HG03439 (cell line): ENCODE data around the gene CIB4.
"Not testable (repeated sequence)": the region's sequence is repeated elsewhere in the genome, so short reads cannot be mapped to it uniquely, and the experiment has no call there.

Experiments used
- ATAC-seq: cut with Tn5 transposase; IDR thresholded peaks from one replicate; pipeline ENCODE4 v1.9.1; 2021; ENCODE audit warnings: mild to moderate bottlenecking, moderate library complexity; ENCODE audit not compliant: unreplicated experiment

CIB4 gene

DNA sequence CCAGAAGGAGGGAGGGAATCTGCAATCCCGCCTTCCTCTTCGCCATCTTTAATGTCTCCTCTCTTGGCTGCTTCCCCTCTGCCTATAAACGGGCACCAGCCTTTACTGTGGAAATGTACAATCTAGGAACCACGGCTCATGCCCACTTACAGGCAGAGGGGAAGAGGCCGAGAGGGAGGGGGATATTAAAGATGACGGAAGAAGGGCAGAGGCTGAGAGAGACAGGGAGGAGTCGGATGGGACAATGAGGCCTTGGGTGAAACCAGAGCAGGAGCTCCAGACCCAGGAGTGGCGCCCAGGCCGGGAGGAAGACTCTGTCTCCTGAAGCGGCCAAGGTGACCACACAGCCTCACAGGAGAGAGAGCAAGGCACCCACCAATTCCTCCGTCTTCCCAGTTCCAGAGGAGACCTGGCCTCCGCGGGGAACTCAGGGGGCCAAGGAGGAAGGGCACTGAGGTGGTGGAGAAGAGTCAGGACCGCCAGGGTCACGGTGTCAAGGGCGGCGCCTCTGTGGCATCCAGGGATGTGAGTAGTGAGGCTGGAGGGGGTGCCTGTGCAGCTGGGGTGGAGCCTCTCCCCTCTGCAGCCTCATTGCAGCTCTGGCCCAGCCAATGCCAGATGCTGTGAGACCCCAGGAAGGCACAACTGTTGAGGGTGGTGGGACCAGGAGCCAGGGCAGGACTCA lies 67.8 kb downstream of the CIB4 start:
- no peak for ATAC-seq

DNA sequence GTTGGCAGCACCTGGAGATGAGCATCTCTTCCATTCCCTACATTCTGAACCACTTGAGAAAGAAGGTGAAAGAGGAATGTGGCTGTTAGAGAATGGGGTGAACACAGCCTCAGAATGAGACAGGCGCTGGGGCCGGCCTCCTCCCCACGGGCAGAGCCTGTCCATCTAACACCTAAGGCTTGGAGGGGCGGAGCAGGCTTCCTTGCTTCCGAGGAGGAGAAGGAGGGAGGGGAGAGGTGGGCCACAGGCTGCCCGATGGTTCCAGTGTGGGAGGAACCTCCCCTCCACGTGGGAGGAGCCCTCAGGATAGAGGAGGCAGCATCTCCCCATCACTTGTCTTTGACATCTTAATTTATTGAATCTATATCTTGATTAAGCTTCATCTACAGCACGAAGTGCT lies 68.6 kb downstream of the CIB4 start:
- ATAC-seq, result no peak

DNA sequence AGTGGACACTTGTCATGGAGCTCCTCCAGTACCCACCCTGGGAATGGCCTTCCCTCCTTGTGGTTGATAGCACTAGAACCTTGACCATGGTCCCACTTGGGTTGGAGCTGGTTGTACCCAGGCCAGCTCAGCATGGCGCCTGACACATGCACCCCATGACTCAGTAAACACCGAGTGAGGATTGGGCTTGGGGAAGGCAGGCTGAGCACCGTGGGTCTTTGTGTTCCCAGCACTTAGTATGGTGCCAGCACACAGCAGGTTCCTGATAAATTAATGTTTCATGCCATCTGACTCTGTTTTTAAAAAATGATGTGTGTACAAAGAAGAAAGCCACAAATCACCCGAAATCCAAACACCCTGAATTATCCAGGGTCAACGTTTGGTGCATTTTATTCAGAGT lies 69.8 kb downstream of the CIB4 start:
- ATAC-seq, result no peak

DNA sequence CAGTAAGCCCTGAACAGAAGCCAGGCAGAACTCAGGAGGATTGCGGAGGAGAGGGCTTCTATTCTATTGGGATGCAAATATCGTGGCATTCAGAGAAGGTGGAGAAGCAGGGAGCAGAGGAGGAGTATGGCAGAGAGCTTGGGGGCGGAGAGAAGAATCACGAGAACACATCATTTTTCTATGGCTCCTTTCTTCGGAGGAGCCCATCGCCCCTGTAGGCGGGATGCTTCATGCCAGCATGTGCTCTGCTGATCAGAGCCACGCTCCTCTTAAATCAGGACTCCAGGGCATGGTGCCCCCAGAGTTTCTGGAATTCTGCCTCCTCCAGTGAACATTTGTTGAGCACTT lies 71.1 kb downstream of the CIB4 start:
- ATAC-seq, result no peak

DNA sequence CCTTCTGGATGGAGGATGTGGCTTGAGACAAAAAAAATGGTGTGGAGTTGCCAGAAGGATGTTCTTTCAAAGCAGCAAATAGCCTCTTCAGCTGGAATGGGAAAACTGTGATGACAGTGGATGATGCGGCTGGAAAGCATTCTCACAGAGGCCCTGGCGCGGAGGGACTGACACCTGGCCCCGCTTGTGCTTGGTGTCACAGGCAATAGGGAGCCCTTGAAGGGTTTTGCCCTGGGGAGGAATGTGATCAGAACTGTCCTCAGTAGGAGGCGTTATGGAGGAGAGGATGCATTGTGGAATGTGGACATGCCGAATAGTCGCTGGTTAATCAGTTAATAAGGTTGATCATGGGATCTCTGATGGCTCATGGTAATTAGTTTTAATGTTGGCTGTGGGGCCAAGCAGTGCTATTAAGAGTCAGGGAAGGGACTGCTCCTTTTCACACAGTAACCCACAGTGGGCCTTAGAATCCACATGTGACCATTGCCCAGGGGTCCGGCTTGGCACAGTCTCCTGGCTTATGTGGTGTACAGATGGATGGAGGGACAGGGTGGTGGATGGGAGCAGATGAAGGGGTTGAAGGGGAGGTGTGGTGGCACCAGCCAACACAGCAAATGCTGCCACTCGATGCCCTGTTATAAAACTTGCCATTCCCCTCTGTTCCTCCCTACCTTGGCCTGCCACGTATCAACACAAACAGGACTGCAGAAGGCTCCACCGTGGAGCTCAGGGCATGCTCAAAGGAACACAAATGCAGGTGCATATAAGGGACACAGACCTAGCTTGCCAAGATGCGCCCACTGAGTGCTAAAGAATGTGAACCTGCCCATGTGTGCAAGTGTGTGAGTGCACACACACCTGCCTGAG lies 71.7 kb downstream of the CIB4 start:
- ATAC-seq, result no peak

DNA sequence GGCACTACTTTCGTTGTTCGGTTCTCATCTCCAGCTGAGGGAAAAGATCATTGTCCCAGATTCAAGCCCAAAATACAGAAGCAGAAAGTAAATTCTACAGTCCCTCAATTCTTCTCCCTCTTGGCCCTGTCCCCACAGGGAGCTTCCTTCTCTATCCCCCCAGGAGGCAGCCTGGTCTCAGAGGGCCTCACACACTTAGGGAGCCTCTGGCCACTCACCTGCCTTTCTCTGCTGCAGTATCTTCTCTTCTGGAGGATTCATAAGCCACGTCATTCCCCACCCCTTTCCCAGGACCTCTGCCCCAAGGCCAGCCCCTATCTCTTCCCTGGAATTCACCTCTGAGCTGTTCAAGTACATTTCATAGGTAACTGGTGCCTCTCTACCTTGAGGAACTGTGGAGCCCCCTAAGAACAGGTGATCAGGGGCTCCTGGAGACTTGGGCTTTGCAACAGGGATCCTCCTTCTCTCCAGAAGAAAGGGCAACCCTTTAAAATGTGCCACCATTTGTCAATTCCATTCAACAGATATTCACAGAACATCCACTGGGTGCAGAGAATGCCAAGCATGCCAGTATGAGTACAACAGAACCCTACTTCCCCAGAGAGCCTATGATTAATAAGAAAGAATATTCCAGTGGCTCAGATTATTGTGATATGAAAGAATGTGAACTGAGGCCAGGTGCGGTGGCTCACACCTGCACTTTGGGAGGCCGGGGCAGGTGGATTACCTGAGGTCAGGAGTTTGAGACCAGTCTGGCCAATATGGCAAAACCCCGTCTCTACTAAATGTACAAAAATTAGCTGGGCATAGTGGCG lies 72.9 kb downstream of the CIB4 start:
- no peak for ATAC-seq

DNA sequence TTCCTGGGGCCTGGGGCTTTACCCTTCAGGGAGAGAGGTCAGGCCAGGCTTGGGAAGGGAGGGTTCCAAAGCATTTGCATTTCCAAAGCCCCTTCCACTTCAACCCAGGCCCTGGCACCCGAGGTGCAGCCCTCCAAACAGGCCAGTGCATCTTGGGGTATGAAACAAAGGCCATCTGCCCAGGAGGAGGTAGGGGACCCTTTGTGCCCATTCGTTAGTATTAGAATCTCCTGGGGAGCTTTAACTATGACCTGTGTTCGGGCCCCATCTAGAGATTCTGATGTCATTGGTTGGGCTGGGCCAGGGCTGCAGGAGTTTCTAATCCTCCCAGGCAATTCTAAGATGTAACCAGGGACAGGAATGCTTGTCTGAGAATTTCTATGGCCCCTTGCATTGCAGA lies 73.6 kb downstream of the CIB4 start:
- ATAC-seq, result no peak

DNA sequence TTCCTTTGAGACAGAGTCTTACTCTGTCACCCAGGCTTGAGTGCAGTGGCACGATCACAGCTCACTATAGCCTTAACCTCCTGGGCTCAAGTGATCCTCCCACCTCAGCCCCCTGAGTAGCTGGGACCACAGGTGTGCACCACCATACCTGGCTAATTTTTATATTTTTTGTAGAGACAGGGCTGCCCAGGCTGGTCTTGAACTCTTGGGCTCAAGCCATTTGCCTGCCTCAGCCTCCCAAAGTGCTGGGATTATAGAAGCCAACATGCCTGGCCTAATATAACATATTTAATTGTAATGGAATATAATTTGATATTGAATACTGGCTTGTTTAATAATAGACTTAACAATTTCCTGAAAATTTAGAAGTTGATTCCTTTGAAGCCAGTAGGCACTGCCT lies 74.4 kb downstream of the CIB4 start:
- not testable (repeated sequence) for ATAC-seq

DNA sequence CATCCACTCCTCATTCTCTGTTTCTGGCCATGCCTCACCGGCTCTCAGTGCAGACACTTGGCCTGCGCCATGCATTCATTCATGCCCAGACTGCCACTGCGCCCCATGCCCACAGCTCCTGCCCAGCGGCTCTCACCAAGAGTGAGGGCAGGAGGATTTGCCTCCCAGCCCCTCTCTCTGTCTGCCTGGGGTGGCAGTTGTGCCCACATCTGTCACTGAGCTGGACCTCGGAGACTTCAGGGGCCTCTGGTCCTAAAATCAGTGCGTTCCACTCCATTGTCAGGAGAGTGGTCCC lies 75.1 kb downstream of the CIB4 start:
- no peak for ATAC-seq

DNA sequence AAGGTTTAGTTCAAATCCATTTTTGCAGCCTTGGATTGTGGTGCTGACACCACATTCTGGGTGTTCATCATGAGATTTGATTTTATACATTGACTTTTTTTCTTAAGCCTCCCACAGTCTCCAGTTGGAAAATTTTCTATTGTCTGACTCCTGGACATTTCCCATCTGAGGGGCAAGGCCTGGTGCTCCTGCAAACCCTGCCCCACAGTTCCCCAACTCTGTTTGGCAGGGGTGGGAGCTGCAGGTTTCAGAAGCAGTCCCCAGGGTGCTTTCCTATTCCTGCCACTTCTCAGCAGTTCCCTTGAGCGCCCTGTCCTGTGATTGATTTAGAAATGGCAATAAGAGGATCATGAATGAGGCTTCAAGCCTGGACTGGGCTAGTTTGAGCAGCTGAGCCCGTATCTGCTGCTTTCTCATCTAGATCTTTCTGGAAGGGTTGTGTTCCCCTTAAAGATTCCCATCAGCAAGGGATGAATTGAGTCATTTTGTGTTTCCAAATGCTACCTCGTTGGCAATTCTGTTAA lies 77.0 kb downstream of the CIB4 start:
- no peak for ATAC-seq

DNA sequence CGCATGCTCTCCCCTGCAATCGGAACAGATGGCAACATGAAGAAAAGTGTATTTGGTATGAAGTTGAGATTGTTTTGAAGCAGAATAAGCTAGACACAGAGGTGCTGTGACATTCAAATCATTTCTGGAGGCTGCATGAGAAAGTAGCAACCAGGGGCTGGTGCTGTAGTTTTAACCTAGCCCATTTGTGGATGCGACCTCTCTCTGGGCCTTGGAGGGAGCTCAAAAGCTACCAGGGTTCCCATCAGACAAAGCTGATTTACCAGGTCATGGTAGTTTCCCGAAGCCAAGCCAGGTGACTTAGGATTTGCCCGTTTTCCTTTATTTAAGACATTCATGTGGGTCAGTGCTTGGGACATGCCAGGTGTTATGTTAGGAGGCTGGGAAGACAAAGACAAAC lies 77.5 kb downstream of the CIB4 start:
- ATAC-seq, result no peak

DNA sequence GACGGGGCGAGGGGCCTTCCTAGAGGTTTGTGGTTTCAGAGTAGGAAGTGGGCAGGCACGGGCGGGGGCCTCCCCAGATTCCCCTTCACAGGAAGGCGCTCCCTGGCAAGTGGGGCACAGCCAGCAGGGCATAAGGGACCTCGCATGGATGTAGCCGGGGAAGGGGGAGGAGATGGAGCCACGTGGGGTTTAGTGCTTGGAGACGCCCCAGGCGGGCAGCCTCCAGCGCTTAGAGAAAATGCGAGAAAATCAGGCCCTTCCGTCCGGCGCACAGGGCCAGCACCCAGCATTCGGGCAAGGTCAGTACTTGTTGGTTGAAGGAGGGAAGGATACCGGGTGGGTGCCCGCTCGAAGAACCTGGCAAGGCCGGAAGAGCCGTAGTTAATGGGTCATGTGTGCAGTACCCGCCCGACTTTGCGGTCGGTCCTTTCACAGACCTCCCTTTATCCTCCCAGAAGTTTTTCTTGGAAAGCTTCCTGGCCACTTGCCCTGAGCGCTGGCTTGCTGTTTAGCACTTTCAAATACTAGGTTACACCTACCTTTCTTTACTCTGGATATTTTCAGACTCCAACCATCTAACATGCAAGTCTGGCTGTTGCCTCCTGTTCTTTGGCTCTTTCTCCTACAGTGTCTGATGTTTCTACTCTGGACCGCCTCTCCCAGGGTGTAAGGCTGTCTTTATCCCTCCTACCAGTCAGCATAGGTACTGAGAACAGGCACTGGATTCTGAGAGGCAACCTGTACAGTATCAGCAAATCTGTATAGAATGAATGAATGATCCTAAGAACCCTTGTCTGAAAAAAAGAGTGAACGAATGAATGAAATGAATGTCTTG lies 78.1 kb downstream of the CIB4 start:
- ATAC-seq, result no peak

DNA sequence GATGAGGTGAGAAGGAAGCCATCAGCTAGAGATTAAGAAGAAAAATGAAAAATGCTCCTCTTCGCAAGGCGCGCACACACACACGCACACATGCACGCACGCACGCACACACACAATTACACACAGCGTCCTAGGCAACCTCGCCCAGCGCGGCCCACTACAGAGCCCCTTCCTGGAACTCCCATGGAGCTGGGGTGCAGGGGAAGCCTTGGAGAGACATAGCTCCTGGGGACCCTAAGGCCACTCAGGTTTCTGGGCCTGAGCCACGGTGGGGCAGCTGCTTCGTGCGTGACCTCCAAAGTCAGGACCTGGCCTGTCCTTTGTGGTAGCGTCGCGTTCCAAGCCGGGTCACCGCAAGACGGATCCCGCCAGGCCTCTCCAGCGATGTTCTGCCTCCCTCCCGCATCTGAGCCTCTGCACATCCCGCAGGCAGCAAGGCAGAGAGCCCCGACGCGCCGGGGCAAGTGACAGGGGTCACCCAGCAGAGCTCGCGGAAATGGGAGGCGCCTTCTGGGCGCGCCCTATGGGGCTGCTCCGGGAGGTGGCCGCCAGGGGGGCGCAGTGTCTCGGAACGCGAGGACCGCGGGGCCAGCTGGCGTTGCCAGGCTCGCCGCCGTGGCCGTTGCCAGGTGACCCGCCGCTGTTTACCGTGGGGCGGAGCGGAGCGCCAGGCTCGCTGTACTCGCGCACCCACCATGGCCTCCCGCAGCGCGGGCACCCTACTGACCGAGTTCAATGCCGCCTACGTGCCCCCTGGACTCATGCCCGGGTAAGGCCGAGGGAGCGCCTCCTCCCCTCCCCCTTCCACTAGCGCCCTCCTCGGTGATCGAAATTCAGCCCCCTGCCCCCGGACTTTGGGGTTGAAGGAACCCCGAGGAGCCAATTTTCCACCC lies 79.0 kb downstream of the CIB4 start:
- ATAC-seq, result no peak

DNA sequence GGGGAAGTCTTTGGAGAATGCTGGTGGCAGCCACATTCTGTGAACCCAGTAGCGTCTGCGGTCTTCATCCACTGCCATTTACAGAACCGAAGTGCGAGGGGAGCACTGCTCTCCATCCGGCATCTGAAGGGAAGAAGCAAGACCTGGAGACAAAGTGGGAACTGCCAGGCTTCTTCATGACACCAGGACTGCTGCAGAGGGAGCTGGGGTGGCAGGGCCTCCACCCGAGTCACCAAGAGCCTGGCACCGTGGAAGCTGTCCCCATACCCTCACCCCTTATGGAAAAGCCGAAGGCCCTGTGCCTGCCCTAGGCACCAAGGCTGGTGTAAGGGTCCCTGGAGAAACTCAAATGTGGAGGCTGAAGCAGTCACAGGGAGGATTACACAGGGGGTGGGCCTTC lies 79.8 kb downstream of the CIB4 start:
- no peak for ATAC-seq

DNA sequence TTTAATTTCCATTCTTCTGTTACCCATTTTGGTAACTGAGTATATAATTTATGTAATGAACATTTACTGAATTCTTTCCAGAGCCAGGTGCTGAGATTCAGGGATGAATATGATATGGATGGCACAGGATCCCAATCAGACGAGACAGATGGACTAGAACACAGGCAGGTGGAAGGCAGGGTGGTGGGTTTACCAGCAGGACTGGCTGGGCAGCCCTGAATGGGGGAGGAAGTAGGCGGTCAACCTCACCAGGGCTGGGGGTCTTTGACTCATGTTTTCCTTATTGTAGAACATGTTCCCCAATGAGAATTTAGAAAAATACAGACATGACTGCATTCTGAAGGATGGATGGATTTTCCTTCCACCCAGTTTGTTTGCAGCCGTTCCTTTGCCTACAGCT lies 80.3 kb downstream of the CIB4 start:
- ATAC-seq, result no peak

DNA sequence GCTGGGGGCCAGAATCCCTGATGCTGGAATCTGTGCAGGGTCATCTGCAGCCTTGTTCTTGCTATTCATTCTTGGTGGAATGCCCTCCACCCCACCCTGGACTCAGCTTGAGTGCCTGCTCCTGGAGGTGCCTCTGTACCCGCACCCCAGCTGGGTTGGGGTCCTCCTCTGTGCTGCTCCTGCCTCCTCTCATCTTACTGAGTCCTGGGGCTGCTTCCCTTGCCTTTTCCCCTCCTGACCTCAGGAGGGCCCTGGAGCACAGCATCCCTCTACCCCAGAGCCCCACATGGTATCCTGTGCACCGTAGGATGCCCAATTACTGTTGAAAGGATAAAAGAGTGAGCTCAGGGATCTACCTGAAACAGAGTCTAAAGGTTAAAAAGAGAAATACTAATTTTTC lies 81.6 kb downstream of the CIB4 start:
- ATAC-seq, result no peak

DNA sequence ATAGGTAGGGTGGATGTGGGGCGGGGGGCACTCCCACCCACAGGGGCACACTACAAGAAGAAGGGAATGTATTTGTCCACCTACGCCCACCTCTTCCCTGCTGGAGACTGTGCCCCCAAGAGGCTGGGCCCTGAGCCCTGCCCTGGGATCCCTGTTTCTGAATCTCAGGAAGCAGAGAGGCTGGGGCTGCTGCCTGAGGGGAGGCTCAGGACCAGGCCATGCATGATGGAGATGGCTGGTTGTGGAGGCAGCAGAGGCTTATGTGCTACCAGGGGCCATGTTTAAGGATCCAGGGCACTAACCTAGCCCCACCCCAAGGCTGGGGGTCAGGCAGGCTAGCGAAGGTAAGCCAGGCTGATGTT lies 82.1 kb downstream of the CIB4 start:
- ATAC-seq, result no peak

DNA sequence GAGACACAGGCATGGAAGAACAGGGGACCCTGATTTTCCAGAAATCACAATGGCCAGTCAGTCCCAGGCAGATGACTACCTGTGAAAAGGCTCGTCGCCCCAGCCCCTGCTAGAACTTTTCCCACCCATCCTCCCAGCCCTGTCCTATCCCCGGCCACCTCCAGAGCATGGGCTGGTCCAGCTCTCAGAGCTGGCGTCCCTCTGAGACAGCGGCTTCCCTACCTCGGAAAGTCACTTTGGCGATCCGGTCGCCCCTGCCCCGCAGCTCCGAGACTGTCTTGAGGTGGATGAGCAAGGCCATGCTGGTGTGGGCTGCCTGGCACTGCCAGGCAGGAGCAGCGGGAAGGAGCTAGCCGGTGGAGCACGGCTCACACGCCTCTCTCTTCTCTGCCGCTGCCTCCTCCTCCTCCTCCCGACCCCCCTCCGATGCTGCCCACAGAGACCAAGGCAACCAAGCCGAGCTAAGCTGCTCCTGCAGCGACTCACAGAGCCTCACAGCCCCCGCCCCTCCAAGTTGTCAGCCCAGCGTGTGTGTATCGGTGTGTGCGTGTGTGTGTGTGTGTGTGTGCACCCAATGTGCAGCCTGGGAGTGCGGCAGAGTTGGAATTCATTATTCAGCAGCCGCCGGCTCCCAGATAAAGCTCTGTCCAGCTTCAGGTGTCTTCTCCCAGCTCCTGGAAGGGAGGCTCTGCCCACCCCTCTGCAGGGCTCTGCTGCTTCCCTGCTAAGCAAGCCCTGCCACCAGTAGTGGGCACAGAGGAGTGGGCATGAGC lies 82.7 kb downstream of the CIB4 start:
- no peak for ATAC-seq

DNA sequence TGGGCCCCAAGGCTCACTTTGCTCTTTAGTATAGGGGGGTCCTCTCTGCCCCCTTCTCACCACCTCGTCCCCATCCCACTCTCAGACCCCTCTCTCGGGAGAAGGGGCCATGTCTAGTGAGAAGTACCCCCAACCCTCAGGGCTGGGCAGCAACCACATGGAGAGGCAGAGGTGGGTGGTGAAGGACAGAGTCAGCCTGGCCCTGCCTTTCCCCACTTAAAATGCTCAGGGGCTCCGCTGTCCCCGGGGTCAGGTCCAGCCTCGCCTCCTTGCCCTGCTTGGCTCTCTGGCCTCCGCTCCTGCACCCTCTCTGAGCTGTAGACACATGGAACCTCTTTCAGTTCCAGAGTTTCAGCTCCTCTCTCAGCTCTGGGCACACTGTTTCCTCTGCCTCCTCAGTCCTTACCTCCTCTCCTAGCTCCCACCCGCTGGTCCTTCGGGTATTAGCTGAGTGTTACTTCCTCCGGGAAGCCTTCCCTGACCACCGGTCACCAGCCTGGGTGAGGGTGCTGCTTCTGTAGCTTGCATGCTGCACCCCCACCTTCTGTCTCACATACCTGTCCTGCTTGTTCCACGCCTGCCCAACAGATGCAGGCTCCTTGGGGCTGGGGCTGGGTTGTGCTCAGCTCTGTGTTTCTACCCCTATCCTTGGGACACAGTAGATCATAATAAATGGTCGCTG lies 83.8 kb downstream of the CIB4 start:
- no peak for ATAC-seq
